D721Med (cell line): ENCODE measurements around the gene FAM149B1.

ENCODE experiments used
- DNase-seq: peaks from one replicate; pipeline ENCODE4 v3.0.0; 2011; ENCODE audit warnings: low spot score; ENCODE audit not compliant: insufficient read length
- FAIRE-seq: peaks from 2 replicates; lab custom pipeline; 2011; peaks lifted over from hg19 to GRCh38; lab: Jason Lieb, UNC
- CTCF ChIP-seq: IDR thresholded peaks from 2 replicates; pipeline ENCODE4 v1.5.1; 2012; ENCODE audit warnings: mild to moderate bottlenecking, control low read depth; ENCODE audit not compliant: insufficient read depth; ENCODE audit errors: missing control alignments

FAM149B1 gene

GRCh38 chr10:73169320-73169719, 1.4 kb downstream of the FAM149B1 start:
- no peak for FAIRE-seq
- no peak for TF ChIP-seq CTCF

DNA sequence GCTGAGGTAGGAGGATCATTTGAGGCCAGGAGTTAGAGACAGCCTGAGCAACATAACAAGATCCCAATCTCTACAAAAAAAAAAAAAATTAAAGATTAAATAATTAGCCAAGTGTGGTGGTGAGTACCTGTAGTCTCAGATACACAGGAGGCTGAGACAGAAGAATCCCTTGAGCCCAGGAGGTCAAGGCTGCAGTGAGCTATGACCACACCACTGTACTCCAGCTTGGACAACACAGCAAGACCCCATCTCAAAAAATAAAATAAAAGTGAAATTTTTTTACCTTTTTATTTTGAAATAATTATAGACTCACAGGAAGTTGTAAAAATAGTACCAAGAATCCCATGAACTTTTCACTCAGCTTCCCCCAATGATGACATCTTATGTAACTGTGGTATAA, 4.9 kb downstream of the FAM149B1 start:
- no peak for TF ChIP-seq CTCF
- FAIRE-seq (no peak), DNase-seq (no peak)

More at GRCh38 chr10:73169320-73169719, 1.4 kb downstream of the FAM149B1 start:
- no peak for DNase-seq

- no peak for FAIRE-seq
- TF ChIP-seq CTCF, result no peak
- DNase-seq, result no peak
These were observed 6.4 kb downstream of the FAM149B1 start for GRCh38 chr10:73174148-73174925.

- no peak for FAIRE-seq
- TF ChIP-seq CTCF, result no peak
- DNase-seq, result no peak
These were observed 14.6 kb downstream of the FAM149B1 start for GRCh38 chr10:73182568-73182967.

GRCh38 chr10:73183667-73184281, 15.9 kb downstream of the FAM149B1 start:
- FAIRE-seq (no peak), DNase-seq (no peak)

DNA sequence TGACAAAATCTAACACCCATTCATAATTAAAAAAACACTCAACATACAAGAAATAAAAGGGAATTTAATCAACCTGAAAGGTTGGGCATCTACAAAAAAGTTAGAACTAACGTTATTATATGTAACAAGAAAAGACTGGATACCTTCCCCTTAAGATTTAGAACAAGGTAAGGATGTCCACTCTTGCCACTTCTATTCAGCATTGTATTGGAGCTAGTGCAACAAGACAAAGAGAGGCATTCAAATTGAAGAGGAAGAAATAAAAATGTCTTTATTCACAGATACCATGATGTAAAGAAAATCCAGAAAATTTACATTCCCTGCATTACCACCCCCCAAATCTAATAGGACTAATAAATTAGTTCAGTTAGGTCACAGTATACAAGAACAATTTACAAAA, 18.3 kb downstream of the FAM149B1 start:
- TF ChIP-seq CTCF, result no peak
- no peak for DNase-seq
- FAIRE-seq, result no peak

More at GRCh38 chr10:73183667-73184281, 15.9 kb downstream of the FAM149B1 start:
- no peak for TF ChIP-seq CTCF

GRCh38 chr10:73190188-73190587, 22.3 kb downstream of the FAM149B1 start:
- no peak for TF ChIP-seq CTCF
- DNase-seq (no peak), FAIRE-seq (no peak)
